Urinary bladder (tissue), 4 donors: ENCODE data around the gene RBM12. TPM values are rescaled to one million over a fixed set of nuclear protein-coding genes. Genes with fewer than 3 reads are reported as not detected.
"Not testable (repeated sequence)": the region's sequence is repeated elsewhere in the genome, so short reads cannot be mapped to it uniquely, and the experiment has no call there.

Experiments used
- DNase-seq: peaks from one replicate; pipeline ENCODE4 v3.0.0-alpha.2; 2015; ENCODE audit errors: extremely low spot score
- H3K27ac ChIP-seq: one replicate; pipeline ENCODE4 v1.5.1; 2013; ENCODE audit warnings: low read depth, mild to moderate bottlenecking, moderate library complexity
- H3K36me3 ChIP-seq: one replicate; pipeline ENCODE4 v1.6.1; 2013; ENCODE audit warnings: mild to moderate bottlenecking, moderate library complexity; ENCODE audit not compliant: insufficient read depth
- H3K4me1 ChIP-seq: one replicate; pipeline ENCODE4 v1.6.1; 2013; ENCODE audit warnings: mild to moderate bottlenecking, moderate library complexity; ENCODE audit not compliant: insufficient read depth
- H3K4me3 ChIP-seq: one replicate; pipeline ENCODE4 v1.5.1; 2013; ENCODE audit warnings: low read depth, low read length
- WGBS: extraction: QIAGEN DNeasy Blood & Tissue Kit; methylation state at CpG from one replicate; pipeline ENCODE4 v1.1.7; 2013; 5-methylcytosine and 5-hydroxymethylcytosine counted together
- polyA plus RNA-seq: library from polyadenylated mRNA; stranded (reverse); fragments of 200-250 nt; gene quantifications from one replicate; pipeline ENCODE4 v1.2.3, GENCODE V29; 2013
- total RNA-seq: library from RNA; depleted of rRNA; stranded (reverse); fragments of >200 nt; gene quantifications from one replicate; pipeline ENCODE4 v1.2.3, GENCODE V29; 2014
- donor health status: healthy with polysubstance abuse.
- donor health status: healthy.

Gene RBM12
- total and polyA plus RNA-seq, 2 donors, result 25.5 to 64.8 TPM

DNA sequence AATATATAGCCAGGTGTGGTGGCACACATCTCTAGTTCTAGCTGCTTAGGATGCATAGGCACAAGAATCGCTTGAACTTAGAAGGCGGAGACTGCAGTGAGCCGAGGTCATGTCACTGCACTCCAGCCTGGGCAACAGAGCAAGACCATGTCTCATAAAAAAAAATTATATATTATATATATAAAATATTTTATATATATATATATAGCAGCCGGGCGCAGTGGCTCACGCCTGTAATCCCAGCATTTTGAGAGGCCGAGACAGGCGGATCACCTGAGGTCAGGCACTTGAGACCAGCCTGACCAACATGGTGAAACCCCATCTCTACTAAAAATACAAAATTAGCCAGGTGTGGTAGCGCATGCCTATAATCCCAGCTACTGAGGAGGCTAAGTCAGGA lies 20.7 kb upstream of the RBM12 start:
- not testable (repeated sequence) for H3K4me3 ChIP-seq, H3K27ac ChIP-seq, DNase-seq, H3K36me3 ChIP-seq, H3K4me1 ChIP-seq
- 95% methylated on average over 9 of the region's 9 CpGs for WGBS

GRCh38 chr20:35681960-35682359 lies 17.3 kb upstream of the RBM12 start:
- DNase-seq, result no peak
- no peaks in the 10 kb centered on the region for H3K36me3 ChIP-seq

DNA sequence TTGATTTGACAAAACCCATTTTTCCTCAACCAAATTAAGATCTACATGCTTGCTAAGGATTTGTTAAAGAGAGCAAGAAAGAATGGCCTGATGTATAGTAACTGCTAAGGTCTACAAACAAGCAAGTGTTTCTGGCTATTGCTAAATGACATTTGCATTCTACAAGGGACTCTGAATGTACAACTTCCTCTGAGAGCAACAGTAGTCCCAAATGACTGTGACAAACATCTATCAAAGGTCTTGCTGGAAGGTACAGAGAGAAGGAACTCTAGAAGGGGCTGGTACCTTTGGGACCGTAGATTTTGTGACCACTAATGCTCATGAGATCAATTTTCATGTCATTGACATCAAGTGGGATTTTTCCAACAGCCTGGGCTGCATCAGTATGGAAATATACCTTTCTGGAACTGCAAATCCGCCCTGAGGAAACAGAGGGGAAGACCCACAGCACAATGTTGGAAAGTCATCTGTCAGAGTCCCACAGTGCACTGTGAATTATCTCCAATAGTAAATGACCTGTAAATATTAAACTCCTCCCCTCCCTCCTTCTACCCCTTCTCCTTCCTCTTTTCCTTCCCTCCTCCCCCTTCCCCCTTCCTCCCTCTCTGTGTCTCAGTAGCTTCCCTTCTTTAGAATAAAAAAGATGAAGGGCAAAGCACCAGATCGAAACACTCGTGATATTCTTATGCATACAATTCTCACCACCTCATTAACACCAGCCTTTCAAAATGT lies 15.9 kb upstream of the RBM12 start:
- no peak for DNase-seq
- Histone ChIP-seq H3K4me1 (no peaks in the 10 kb centered on the region), H3K36me3 (no peaks in the 10 kb centered on the region), H3K27ac (no peak overlapping the region), H3K4me3 (no peak overlapping the region)
- 83% methylated on average over 4 of the region's 4 CpGs for WGBS

More at GRCh38 chr20:35681960-35682359, 17.3 kb upstream of the RBM12 start:
- no peak overlapping the region for H3K4me3 ChIP-seq
- no peaks in the 10 kb centered on the region for H3K4me1 ChIP-seq
- H3K27ac ChIP-seq, result no peak overlapping the region
- WGBS, result 89% methylated on average over 1 of the region's 1 CpG

DNA sequence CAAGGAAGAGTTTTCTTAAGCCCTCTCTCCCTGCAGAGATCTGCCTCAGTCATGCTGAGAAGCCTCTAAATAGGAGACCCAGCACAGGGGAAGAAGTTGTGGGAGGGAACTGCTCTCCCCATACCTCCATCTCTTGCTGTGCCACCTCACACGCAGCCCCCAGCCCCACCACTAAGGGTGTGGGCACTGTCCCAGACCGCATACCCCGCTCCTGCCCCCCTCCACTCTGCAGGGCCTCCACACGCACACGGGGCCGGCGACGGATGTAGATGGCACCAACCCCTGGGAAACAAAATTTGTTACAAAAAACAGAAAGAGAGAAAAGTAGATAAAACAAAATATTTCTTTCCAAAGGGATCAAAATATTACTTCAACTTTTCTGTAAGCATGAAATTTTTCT lies 10.2 kb upstream of the RBM12 start:
- H3K4me3 ChIP-seq, result no peak overlapping the region
- DNase-seq, result no peak
- WGBS, result 95% methylated on average over 8 of the region's 8 CpGs
- H3K4me1 ChIP-seq, result no peaks in the 10 kb centered on the region
- H3K27ac ChIP-seq, result no peak overlapping the region
- peaks cover 2% of the 10 kb centered on the region for H3K36me3 ChIP-seq

- Histone ChIP-seq H3K4me3 (no peak overlapping the region), H3K36me3 (peaks cover 2% of the 10 kb centered on the region), H3K4me1 (no peaks in the 10 kb centered on the region), H3K27ac (no peak overlapping the region)
- DNase-seq, result no peak
- 93% methylated on average over 4 of the region's 4 CpGs for WGBS
These were observed 9.2 kb upstream of the RBM12 start for GRCh38 chr20:35673884-35674283.

DNA sequence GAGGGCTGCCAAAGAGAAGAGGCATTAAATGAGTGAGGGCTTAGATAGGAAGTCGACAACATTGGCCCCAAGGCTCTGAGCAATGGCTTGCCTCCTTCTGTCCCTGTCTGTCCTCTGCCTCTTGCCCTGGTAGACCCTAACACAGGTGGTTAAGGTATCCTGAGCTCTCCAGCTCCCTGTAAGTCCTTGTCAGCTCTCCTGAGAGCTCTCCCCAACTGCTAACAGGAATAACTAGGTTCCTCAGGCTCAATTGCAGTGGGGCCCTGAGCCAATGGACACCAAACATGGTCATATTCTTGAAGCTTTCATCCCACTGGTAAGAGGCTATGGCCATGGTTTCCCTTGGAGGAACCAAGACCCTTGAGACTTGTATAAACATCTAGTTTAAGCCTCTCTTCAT lies 5.0 kb upstream of the RBM12 start:
- H3K36me3 ChIP-seq, result peaks cover 2% of the 10 kb centered on the region

DNA sequence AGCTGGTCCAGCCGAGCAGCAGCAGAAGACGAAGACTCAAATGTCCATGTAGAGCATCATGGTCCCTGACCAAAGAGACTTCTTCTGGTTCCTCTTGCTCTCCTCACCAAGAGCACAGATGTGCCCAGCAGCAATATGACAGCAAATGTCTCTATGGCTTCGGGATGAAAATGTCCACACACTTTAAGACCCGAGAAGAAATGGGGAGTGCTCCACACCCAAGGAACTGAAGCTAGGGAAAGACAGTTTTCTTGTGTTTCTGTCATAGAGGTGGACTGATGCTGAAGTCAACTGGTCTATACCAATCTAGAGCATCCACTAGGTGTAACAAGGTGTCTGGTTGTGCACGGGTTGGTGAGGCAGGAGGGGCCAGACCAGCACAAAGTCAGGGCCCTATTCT lies 4.5 kb upstream of the RBM12 start:
- Histone ChIP-seq H3K4me3 (no peak overlapping the region), H3K27ac (no peak overlapping the region), H3K4me1 (no peaks in the 10 kb centered on the region), H3K36me3 (peaks cover 2% of the 10 kb centered on the region)
- WGBS, result 92% methylated on average over 5 of the region's 5 CpGs
- DNase-seq, result no peak

More for the DNA sequence above, 5.0 kb upstream of the RBM12 start:
- Histone ChIP-seq H3K27ac (no peak overlapping the region), H3K4me3 (no peak overlapping the region), H3K4me1 (no peaks in the 10 kb centered on the region)
- 77% methylated on average over 1 of the region's 1 CpG for WGBS
- DNase-seq, result no peak

DNA sequence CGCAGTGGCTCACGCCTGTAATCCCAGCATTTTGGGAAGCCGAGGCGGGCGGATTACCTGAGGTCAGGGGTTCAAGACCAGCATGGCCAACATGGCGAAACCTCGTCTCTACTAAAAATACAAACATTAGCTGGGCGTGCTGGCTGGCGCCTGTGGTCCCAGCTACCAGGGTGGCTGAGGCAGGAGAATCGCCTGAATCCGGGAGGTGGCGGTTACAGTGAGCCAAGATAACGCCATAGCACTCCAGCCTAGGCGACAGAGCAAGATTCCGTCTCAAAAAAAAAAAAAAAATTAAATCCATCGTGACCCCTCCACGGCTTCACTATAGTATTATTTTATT lies 1.2 kb upstream of the RBM12 start:
- Histone ChIP-seq H3K4me3 (no peak overlapping the region), H3K4me1 (peaks cover 1% of the 10 kb centered on the region), H3K27ac (no peak overlapping the region), H3K36me3 (no peaks in the 10 kb centered on the region)
- no peak for DNase-seq
- WGBS, result 97% methylated on average over 17 of the region's 17 CpGs

DNA sequence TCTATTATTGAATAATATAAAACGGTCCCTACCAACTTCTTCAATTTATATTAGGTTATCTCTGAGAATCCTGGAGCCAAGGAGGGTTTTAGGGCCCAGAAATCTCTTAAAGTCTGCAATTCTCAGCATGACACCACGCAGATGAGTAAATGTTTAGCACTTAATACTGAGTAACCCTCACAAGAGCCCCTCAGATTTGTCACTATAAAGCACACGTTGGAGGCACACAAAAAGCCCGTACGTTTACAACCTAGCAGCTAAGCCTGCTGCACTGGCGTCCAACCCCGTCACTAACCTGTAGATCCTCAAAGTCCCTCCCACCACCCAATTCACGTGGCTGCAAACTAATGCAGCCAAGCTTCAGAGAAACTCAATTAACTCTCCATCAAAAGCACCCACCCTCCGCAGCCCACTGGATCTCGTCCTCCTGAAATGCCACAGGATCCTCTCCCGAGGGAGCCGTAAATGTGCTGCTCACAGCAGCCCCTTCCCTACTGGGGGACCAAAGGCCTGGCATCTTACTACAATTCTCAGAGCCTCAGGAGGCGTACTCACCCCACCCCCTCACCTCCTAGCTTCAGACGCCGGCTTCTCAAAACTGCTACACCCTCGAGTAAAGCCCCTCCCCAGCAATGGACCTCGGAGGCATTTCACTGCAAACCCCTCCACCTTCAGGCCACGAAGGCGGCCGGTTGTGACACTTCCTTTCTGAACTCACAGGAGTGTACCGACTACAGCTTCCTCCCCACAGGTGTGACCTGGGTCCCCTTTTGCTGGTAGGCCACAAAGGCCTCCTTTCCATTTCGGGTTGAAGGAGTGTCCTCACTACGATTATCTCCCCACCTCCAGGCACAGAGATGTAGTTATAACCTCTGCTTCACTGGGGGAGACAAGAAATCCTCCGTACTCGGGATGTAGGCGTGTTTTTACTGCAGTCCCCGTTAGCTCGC lies 909 bp downstream of the RBM12 start:
- Histone ChIP-seq H3K36me3 (no peaks in the 10 kb centered on the region), H3K4me1 (peaks cover 3% of the 10 kb centered on the region), H3K4me3 (peak overlapping the region; percentile 83), H3K27ac (peak overlapping the region; percentile 95)
- DNase-seq, result no peak
- under 1% methylated on average over 28 of the region's 28 CpGs for WGBS

DNA sequence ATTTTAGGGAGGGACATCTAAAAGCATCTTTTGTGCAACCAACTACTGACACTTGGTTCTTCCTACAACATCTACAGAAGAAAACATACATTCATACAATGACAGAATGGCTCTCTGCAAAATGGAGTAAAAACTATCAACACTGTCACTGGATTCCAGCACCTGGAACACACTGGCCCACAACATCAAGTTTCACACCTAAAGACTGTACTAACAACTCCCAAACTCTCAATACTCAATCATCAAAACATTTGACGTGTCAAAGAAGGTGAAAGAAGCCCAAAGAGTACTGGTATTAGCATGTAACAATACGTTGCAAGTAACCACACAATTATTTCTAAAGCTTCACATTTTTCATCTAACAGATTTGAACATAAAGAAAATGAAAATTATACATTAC lies 2.1 kb downstream of the RBM12 start:
- H3K4me3 ChIP-seq, result no peak overlapping the region
- H3K27ac ChIP-seq, result no peak overlapping the region
- no peak for DNase-seq
- WGBS, result 30% methylated on average over 2 of the region's 2 CpGs
- peaks cover 3% of the 10 kb centered on the region for H3K4me1 ChIP-seq
- no peaks in the 10 kb centered on the region for H3K36me3 ChIP-seq

DNA sequence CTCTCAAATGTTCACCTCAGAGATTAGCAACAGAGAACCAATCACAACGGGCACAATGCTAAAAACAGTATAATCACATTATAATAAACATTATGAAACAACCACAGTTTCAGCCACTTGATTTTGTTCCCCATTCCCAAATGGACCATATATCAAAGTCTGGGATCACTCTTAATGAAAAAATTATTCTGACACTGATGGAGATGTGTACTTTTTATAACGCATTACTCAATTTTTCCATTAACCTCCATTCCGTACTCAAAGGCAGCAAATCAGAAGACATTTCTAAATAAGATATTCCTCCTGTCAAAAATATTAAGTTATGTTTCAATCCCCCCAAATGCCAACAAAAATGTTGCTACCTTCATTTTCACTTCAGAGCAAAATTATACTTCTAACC lies 2.8 kb downstream of the RBM12 start:
- no peak for DNase-seq
- no peak overlapping the region for H3K27ac ChIP-seq
- WGBS, result 33% methylated on average over 3 of the region's 3 CpGs
- no peaks in the 10 kb centered on the region for H3K36me3 ChIP-seq
- H3K4me3 ChIP-seq, result no peak overlapping the region
- peaks cover 3% of the 10 kb centered on the region for H3K4me1 ChIP-seq

GRCh38 chr20:35661053-35661452 lies 3.6 kb downstream of the RBM12 start:
- no peaks in the 10 kb centered on the region for H3K36me3 ChIP-seq
- H3K4me3 ChIP-seq, result no peak overlapping the region
- no peak for DNase-seq
- H3K27ac ChIP-seq, result no peak overlapping the region
- 79% methylated on average over 2 of the region's 2 CpGs for WGBS
- peaks cover 3% of the 10 kb centered on the region for H3K4me1 ChIP-seq

GRCh38 chr20:35660122-35660937 lies 4.4 kb downstream of the RBM12 start:
- Histone ChIP-seq H3K27ac (no peak overlapping the region), H3K4me3 (no peak overlapping the region), H3K36me3 (no peaks in the 10 kb centered on the region), H3K4me1 (peaks cover 3% of the 10 kb centered on the region)
- 93% methylated on average over 10 of the region's 10 CpGs for WGBS
- no peak for DNase-seq
